Prostate gland (tissue), 2 donors: ENCODE measurements around the gene ERCC6.

ENCODE experiments used
- POLR2A ChIP-seq: fragments of 450-650 bp; IDR thresholded peaks from one replicate; pipeline ENCODE4 v1.6.1; 2016; ENCODE audit warnings: antibody characterized with exemption, mild to moderate bottlenecking
- POLR2AphosphoS5 ChIP-seq: sonication (generic); formaldehyde crosslinking; IDR thresholded peaks from one replicate; pipeline ENCODE4 v1.6.1; 2017; ENCODE audit warnings: antibody characterized with exemption
- TF ChIP-seq, protein P1 (sequence below), 4 experiments: fragments of 200-600 bp in 2 of 4; fragments of 450-650 bp in 2 of 4; sonication (generic) in 2 of 4; IDR thresholded peaks; 1 replicate in 3 of 4; 2 replicates in 1 of 4; pipeline ENCODE4 v1.5.1; 2016 to 2019; ENCODE audit warnings: antibody characterized with exemption in 4 of 4, mild to moderate bottlenecking in 2 of 4, moderate library complexity in 2 of 4

DNA sequence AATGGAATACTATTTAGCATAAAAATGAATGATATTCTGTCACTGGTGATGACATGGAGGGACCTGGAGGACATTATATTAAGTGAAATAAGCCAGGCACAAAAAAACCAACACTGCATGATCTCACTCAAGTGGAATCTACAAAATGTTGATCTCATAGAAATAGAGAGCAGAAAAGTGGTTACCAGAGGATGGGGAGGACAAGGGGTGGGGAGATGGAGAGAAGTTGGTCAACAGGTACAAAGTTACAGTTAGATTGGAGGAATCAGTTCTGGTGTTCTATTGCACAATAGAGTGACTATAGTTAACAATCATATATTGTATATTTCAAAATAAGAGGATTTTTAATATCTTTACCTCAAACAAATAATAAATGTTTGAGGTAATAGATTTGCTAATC is 46.5 kb upstream of the ERCC6 start:
- TF ChIP-seq, protein P1, sequence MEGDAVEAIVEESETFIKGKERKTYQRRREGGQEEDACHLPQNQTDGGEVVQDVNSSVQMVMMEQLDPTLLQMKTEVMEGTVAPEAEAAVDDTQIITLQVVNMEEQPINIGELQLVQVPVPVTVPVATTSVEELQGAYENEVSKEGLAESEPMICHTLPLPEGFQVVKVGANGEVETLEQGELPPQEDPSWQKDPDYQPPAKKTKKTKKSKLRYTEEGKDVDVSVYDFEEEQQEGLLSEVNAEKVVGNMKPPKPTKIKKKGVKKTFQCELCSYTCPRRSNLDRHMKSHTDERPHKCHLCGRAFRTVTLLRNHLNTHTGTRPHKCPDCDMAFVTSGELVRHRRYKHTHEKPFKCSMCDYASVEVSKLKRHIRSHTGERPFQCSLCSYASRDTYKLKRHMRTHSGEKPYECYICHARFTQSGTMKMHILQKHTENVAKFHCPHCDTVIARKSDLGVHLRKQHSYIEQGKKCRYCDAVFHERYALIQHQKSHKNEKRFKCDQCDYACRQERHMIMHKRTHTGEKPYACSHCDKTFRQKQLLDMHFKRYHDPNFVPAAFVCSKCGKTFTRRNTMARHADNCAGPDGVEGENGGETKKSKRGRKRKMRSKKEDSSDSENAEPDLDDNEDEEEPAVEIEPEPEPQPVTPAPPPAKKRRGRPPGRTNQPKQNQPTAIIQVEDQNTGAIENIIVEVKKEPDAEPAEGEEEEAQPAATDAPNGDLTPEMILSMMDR (IDR thresholded peaks at IDR 0.05), result no peak
- TF ChIP-seq POLR2A (no peak), POLR2AphosphoS5 (no peak)
